ENCODE results near the gene RPS24.
"Not testable (repeated sequence)": the region's sequence is repeated elsewhere in the genome, so short reads cannot be mapped to it uniquely, and the experiment has no call there.

The RPS24 gene

DNA sequence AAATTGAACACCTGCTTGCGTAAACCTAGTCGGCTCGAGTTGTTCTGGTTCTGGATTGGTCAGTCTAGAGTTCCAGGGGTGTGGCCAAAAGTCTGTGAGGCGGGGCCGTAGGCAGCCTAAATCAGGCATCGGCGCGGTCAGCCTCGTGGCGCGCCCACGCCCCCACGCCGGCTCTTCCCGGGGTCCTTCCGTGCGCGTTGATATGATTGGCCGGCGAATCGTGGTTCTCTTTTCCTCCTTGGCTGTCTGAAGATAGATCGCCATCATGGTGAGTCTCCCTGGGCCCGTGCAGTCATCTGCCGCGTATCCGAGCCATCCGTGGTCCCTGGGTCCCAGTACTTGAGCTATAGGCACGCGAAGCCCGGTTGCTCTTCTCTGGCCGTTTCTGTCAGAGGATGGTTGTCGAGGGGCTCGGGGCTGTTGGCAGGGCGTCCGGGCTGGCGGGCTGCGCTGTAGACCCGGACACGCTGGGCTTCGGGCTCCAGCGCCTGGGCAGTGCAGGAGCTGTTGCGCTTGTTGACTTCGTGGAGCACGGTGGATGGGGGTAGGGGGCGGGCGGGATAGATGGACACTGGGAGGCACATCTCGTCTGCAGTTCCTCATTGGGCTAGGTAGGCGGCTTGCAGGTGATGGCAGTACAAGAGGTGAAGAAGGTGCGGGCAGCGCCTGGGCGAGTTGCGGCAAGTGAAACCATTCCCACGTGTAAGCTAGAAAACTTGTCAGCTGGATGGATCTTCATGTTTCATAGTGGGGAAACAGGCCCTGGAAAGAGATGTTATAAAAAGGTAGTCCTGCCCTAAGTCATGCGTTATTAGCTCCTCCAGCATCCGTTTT lies at the start of gene RPS24:
RPS24 (plus strand) TSS at position 227 of the 834 bp plus-strand sequence; CDS start at position 266, 39 bp downstream.
- DNase-seq: peak; percentile 69

DNA sequence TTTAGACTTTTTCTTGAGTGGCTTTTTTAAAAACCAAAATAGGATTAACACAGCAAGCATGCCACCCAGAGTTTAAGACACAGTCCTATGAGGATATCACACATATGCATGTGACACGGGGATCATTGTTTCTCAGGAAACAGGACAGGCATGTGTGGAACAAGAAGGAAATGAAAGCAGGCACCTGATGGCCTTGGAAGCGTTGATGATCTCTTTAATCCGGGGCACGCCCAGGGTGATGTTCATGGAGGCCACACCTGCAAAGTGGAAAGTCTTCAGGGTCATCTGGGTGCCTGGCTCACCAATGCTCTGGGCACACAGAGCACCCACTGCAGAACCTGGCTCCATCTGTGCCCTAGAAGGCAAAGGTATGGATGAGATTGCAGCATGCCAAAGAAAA lies 48.7 kb upstream of the RPS24 start:
- no peak for DNase-seq

DNA sequence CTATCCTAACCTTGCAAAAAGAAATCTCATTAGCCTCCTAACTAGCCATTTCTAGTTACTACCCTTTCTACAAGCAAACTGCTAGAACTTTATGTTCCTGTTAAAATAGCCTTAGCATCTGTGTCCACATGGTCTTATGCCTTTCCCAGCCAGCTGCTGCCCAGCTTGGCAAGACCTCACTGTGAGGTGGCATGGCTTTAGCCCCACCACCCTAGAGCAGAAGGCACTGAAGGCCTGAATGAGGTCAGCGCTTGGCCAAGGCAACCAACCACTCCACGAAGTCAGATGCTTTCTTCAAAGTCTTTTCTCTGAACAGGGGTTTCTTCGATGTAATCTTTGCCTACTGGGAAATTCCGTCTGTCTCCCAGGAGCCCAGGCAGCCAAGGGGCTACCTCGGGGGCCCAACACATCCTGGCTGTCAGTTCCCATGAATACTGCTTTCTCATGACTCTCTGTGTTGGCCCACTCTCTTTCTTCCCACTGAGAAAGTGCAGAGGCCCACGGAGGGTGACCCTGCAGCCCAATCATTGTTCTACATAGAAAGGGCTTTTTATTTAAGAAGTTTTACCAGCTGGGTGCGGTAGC lies 45.9 kb upstream of the RPS24 start:
- DNase-seq: no peak

DNA sequence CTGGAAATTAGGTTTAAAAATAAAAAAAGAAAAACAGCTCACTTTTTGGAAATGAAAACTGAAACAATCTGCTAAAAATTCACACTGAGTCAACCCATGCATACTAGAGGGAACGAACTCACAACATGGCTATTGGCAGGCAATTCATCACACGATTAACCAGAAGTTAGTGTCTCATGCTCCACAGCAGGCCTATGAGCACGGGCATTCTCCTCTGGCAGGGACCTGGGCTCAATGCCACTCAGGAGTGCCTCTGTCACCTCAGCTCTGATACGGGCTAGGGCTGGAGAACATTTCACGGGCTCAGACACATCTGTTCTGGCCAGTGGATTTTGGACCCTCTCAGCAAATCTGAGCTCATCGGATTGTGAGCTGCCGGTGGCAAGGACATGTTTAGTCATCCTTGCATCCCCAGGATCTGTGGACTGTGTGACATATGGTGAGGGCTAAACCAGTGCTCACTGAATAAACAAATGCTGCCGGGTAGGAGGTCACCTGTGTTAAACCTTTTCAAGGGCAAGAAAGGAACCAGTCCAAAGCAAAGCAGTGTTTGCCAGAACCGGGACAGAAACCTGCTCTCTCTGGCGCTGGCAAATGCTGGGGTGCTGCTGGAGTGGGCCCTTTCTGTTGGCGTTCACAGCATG lies 44.5 kb upstream of the RPS24 start:
- DNase-seq: no peak

DNA sequence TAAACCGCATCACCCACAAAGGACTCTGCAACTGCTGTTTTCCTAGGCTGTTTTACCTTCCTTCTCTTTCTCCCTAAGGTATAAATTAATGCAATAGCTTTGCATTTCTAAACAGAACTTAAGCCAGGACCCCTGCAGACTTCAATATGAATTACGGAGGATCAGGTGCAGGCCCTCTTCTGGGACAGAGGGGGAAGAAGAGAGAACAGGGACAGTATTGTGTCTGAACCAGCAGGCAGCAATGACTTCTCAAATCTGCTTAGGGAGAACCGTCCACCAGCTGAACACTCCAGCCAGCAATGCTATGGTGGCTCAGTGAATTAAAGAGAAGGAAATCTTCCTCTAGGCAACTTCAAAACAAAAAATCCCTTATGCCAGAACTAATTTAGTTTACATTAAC lies 40.0 kb upstream of the RPS24 start:
- no peak for DNase-seq

DNA sequence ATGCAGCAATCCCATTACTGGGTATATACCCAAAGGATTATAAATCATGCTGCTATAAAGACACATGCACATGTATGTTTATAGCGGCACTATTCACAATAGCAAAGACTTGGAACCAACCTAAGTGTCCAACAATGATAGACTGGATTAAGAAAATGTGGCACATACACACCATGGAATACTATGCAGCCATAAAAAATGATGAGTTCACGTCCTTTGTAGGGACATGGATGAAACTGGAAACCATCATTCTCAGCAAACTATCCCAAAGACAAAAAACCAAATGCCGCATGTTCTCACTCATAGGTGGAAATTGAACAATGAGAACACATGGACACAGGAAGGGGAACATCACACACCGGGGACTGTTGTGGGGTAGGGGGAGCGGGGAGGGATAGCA lies 34.9 kb upstream of the RPS24 start:
- DNase-seq: not testable (repeated sequence)

DNA sequence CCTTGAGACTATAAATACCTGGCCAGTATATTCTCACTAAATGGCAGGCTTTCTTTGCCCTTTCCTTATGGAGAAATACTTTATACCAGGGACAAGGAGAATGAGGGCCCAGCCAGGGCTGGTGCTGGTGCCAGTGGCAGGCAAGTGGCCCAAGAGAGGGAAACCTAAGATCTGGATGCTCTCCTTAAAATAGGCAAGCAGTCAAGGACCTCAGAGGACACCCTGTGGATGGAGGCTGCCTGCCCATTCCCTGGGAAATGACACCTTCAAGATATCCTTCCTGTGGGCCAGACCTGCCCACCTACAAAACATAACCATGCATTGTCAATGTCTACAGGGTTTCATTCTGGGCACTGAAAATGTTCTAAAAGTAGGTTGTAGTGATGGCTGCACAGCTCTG lies 33.5 kb upstream of the RPS24 start:
- no peak for DNase-seq

DNA sequence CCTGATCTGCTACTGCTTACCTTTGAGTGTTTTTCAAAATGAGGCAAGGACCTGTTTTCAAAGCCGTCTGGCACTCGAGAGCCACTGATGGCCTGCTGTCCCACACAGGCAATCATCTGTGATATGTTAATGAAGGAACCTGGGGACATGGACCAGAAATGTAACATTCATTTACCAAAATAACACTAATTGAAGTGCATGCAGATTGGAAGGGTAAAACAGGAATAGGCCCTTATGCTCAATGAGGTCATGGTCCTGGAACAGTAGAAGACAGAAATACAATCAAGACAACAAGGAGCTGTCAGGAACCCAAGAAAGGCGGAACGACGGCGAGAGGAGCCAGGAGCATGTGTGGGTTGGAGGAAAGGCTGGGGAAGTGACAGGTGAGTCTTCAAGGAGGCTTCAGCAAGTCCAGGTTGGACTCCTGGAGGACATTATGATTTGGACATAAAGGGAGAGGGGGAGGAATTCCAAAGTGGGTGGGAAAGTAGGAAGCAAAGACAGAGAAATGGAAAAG lies 32.6 kb upstream of the RPS24 start:
- no peak for DNase-seq

DNA sequence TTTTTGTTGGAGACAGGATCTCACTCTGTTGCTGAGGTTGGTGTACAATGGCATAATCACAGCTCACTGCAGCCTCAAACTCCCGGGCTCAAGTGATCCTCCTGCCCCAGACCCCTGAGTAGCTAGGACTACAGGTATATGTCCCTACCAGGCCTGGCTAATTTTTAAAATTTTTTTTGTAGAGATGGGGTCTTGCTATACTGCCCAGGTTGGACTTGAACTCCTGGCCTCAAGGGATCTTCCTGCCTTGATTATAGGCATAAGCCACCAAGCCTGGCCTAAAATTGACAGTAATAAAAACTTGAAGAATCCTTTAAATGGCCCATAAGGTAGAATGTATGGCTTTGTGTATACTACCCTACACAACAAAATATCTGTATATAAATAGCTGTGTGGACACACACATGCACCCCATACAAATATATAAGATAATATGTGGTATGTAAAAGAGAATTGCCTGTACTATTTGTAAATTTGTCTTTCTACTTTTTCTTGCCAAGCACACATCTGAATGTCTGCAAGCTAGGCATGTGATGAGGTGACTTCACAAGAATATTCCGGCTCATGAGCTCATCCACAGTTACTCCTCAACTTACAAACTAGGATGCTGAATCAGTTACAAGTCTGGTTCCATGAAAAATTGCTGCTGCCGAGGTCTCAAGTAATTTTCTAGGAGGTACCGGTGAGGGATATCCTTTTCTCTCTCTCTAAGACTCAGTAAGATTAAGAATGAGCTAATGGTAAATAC lies 30.9 kb upstream of the RPS24 start:
- DNase-seq: no peak

DNA sequence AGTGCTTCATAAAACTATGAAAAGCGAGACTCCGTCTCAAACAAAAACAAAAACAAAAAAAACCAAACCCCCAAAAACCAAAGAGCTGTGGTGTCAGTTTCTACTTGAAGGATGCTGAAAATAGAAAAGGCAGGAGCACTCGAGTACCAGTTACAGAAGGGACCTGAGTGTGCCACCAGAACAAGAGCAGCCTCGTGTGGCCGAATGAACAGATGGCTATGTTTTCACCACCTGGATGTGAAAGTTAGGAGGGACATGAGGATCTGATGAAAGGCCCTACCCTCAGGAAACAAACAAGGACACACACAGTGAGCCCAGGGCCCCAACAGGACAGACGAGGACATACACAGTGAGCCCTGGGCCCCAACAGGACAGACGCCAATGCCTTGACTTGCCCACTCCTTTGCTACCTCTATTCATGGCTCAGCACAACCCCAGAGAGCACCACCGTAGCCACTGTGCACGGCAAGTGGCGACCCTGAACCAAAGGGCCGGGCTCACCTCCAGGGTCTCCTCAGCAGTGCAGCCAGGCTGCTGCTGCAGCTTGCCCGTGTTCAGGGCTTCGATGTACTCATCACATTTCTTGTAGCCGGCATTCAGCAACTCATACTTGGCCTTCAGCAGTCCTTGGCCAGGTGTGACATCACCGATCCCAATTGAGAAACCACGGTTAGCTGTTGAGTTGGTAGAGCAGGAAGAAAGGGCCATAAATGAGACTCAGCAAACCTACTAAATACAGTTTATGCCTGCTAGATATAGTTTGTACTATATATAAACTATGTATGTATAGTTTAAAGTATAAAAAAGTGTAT lies 29.2 kb upstream of the RPS24 start:
- no peak for DNase-seq

DNA sequence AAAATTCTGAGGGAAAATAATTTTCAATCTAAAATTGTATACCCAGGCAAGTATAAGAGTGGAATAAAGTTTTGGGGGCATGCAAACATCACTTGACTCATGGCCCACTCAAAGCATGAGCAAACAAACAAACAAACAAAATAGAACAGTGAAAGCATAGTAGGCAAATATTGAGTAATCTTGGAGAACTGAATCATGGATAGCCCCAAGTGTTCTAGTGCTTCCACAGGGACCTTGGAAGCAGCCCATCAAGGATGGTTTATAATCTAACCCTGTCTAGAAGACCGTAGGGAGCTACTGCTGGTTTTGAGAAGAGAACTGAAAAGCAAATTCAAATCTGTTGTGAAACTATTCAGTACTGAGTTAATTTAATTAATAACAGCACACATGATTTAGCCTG lies 26.5 kb upstream of the RPS24 start:
- no peak for DNase-seq

DNA sequence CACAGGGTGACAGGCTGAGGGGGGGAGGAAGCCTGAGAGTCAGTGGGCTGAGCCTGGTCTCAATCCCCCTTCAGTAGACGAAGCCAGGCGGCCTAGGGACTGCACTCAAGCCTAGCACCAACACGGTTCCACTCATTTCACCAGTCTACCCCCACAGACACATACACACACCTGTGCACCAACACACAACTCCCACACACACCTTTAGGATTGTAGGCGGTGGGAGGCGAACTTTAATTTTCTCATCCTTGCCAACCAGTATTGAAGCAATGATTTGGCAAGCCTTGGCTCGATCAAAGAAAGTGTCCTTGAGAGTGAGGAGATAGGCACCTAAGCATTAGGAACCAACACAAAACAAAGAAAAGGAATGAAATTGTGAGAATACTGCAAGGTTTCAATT lies 24.0 kb upstream of the RPS24 start:
- DNase-seq: no peak

DNA sequence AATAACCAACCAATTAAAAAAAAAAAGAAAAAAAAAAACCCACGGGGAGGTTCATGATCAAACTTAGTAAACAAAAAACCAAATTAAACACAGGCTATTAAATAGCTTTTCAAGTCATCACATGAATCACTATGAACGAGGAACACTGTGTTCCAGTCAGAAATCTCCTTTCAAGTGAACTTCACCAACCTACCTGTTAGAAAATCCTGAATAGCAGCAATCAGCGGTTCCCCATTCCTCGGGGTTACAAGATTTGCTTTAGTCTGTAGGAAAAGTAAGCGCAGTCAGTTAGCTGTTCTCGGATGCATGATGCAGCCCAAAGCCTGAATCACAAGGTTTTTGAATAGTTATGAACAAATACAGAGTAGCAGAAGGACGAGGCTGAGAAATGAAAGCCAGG lies 23.4 kb upstream of the RPS24 start:
- DNase-seq: no peak

DNA sequence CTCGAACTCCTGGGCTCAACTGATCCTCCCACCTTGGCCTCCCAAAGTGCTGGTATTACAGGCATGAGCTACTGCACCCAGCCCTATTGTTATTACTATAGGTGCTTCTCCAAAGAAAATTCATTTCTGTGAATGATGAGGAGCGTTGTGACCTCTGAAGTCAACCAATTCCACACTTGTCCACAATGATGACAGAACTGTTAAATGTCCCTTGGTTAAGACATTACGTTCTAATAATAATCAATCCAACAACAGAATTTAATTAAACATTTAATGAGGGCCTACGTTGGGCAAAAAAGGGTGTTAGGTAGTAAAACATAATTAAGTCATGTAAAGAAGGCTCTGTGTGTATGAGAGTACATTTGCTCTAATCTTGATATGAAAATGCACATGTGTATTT lies 22.6 kb upstream of the RPS24 start:
- DNase-seq: no peak

DNA sequence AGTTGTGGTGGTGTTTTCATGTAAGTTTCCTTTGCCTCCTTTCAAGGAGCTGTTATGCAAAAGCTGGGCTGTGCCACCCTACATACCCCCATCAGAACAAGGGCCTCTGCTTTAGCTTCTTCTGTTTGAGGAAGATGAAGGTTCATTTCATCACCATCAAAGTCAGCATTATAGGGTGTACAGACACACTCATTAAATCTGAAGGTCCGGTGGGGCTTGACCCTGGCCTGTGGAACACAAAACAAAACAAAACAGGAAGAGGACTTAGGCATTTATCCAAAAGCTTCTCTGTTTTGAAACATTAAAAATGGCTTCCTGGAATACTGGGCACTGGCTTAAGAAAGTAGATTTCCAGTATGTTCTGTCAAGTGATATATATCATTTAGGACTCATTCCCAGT lies 20.1 kb upstream of the RPS24 start:
- no peak for DNase-seq

DNA sequence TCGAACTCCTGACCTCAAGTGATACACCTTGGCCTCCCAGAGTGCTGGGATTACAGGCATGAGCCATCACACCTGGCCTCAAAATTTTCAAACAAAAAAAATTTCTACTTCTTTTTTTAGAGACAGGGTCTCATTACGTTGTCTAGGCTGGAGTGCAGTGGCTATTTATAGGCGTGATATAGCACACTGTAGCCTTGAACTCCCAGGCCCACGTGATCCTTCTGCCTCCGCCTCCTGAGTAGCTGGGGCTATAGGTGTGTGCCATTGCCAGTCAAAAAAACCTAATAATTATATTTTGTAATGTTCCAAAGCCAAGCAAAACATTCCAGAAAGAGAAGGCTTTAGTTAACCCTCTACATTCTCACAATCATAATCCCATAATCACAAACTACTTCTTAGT lies 18.1 kb upstream of the RPS24 start:
- DNase-seq: no peak

DNA sequence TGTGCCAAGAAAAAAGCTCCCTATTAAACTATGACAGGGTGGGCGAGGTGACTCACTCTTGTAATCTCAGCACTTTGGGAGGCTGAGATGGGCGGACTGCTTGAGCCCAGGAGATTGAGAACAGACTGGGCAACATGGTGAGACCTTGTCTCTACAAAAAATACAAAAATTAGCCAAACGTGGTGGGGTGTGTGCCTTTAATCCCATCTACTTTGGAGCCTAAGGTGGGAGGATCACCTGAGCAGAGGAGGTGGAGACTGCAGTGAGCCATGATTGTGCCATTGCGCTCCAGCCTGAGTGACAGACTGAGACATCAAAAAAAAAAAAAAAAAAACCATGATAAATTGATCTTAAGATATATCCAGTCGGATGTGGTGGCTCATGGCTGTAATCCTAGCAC lies 15.8 kb upstream of the RPS24 start:
- no peak for DNase-seq

DNA sequence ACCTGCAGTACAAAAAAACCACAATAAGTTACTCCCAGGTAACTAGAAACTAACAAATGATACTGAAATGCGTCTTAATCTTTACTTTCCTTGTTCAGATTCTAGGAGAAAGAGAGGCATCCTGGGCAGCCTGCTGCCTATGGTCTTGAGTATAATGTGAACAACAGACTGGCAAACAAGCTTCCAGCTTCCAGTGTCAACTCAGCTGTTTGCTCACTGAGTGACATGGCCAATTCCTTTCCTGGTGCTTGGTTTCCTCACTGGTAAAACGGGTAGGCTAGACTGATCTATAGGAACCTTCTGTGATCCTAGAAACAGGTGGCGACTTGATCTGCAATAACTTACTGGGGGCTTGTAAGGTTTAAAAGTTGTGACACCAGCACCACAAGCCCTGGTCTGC lies 14.4 kb upstream of the RPS24 start:
- no peak for DNase-seq

DNA sequence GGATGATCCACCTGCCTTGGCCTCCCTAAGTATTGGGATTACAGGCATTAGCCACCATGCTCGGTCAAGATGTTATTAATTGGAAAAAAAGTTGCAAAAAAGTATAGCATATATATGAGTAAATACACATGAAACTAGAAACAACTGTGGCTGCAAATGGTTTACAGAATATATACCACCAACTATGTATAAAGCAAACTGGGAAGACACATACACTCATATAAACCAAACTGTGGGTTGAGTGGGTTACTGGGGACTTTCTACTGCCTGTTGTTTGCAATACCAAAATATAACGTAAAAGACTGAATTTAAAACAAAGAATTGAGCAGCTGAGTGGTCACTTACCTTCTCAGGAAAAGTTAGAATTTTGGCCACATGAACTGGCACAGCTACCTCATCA lies 12.5 kb upstream of the RPS24 start:
- no peak for DNase-seq

DNA sequence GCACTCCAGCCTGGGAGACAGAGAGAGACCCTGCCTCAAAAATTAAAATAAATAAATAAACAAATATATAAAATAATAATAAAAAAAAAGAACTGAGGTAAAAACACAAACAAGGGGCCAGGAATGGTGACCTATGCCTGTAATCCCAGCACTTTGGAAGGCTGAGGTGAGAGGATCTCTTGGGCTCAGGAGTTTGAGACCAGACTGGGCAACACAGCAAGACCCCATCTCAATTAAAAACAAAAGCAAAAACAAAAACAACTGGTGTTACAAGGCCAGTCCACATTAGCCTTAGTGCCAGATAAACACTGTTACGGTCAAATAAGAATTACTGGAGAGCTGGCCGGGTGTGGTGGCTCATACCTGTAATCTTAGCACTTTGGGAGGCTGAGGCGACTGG lies 9.9 kb upstream of the RPS24 start:
- DNase-seq: no peak

DNA sequence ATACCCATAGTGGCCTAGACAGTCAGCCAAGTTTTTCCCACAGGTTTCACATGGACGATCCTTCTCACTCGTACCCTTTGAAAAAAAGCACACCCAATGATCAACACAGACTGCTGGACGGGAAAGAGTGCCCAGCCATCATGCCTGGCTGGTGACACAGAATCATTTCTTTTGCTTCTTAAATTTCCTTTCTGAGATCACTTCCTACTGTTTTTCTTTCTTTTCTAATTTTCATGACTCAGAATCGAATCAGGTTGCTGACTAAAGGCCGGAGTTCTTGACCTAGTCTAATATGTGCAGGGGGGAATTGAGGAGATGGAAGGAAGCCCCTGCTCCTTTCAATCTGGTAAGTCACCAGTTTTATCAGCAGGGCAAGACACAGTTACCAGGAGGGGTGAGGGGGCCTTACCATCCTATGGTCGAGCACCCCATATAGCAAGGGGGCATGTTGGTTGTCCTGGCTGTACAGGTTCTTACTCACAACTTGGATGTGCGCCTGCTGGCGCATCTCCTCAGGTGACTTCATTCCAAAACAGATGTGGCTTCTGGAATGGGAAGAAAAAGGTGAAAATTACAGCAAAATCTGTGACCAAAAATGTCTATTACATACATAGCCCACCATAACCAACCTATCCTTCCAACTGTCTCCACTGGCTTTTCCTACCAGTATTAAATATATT lies 7.8 kb upstream of the RPS24 start:
- DNase-seq: no peak
